ENCODE results near the gene RTF2.
"Not testable (repeated sequence)": the region's sequence is repeated elsewhere in the genome, so short reads cannot be mapped to it uniquely, and the experiment has no call there.

RTF2 gene

DNA sequence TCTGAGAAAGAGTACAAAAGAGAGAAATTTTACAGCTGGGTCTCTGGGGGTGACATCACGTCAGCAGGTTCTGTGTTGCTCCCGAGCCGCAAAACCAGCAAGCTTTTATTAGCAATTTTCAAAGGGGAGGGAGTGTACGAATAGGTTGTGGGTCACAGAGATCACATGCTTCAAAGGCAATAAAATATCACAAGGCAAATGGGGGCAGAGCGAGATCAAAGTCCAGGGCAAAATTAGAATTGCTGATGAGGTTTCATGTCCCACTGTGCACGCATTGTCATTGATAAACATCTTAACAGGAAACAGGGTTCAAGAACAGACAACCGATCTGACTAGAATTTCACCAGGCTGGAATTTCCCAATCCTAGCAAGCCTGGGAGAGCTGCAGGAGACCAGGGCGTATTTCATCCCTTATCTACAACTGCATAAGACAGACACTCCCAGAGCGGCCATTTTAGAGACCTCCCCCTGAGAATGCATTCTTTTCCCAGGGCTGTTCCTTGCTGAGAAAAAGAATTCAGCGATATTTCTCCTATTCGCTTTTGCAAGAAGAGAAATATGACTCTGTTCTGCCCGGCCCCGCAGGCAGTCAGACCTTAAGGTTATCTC is 52.4 kb downstream of the RTF2 start:
- H3K4me3 ChIP-seq (ENCODE audit: low read length); H3K27me3 ChIP-seq (ENCODE audit: control insufficient read depth, insufficient read depth, low read length); H3K9ac ChIP-seq (ENCODE audit: low read length); H3K4me1 ChIP-seq (ENCODE audit: control insufficient read depth, low read depth, low read length); H3K27ac ChIP-seq (ENCODE audit: low read length): not testable (repeated sequence)
- Histone ChIP-seq H3K36me3 (ENCODE audit: control insufficient read depth, low read depth, low read length) (peaks cover 24% of the 10 kb centered on the region), H3K9me3 (ENCODE audit: control insufficient read depth, low read depth, low read length) (peaks cover 11% of the 10 kb centered on the region)

DNA sequence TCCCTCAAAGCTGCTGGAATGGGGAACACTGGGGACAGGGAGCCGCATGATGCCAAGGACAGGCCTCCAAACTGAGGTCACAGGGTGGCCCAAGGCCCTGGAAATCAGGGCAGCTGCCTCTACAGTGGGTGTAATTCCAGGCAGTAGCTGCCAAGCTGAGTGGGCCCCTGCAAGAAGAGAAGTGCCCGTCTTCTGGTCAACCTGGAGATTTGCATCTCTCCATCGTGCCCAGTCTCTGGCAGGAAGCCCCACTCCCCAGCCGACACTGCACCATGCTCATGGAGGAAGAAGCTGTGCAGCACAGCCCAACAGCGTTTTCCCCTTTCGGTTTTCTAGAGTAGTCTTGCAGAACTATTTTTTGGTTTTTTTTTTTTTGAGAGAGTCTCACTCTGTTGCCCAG is 53.9 kb downstream of the RTF2 start:
- no peak overlapping the region for H3K27ac ChIP-seq (ENCODE audit: low read length)
- peaks cover 20% of the 10 kb centered on the region for H3K36me3 ChIP-seq (ENCODE audit: control insufficient read depth, low read depth, low read length)
- H3K9me3 ChIP-seq (ENCODE audit: control insufficient read depth, low read depth, low read length), result peaks cover 11% of the 10 kb centered on the region
- H3K9ac ChIP-seq (ENCODE audit: low read length), result no peak overlapping the region
- no peaks in the 10 kb centered on the region for H3K4me1 ChIP-seq (ENCODE audit: control insufficient read depth, low read depth, low read length)
- no peak overlapping the region for H3K4me3 ChIP-seq (ENCODE audit: low read length)
- no peaks in the 10 kb centered on the region for H3K27me3 ChIP-seq (ENCODE audit: control insufficient read depth, insufficient read depth, low read length)

DNA sequence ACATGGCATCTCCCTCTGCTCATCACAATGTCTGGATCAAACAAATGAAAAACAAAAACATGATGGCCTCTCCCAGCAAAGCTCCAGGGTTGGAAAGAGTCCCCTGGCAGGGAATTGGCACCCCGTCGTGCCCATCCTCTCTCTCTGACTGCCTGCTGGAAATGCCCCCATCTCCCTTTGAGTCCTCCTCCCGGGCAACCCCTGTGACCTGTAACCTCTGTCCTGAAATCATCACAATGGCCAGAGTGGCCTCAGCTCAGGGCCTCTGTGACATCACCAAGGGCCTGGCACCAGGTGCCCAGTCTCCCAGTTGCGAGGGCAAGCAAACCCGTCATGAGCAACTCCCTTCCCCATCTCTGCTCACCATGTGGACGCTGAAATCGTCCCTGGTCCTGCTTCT is 56.0 kb downstream of the RTF2 start, which contains the start of gene FAM209A:
TSS of gene FAM209A (plus strand) at position 301 of the 400 bp plus-strand sequence. CDS start at position 366, 65 bp downstream.
- peaks cover 11% of the 10 kb centered on the region for H3K9me3 ChIP-seq (ENCODE audit: control insufficient read depth, low read depth, low read length)
- not testable (repeated sequence) for H3K27me3 ChIP-seq (ENCODE audit: control insufficient read depth, insufficient read depth, low read length); H3K27ac ChIP-seq (ENCODE audit: low read length); H3K4me1 ChIP-seq (ENCODE audit: control insufficient read depth, low read depth, low read length); H3K9ac ChIP-seq (ENCODE audit: low read length); H3K36me3 ChIP-seq (ENCODE audit: control insufficient read depth, low read depth, low read length); H3K4me3 ChIP-seq (ENCODE audit: low read length)

DNA sequence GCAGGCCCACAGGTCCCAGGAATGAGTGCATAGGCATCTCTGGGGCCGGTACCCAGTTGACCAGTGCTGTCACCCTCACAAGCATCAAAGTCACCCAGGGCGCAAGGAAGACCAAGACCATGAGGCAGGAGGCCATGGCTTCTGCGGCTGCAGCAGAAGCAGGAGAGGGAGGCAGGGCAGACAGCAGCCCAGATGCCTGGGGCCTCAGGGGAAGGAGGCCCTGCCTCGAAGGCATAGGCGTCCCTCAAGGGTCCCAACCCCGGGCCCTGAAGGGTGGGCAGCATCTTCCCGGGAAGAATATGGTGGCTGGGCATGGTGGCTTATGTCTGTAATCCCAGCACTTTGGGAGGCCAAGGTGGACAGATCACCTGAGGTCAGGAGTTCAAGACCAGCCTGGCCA is 59.1 kb downstream of the RTF2 start:
- no peaks in the 10 kb centered on the region for H3K4me1 ChIP-seq (ENCODE audit: control insufficient read depth, low read depth, low read length)
- H3K27ac ChIP-seq (ENCODE audit: low read length), result no peak overlapping the region
- no peak overlapping the region for H3K4me3 ChIP-seq (ENCODE audit: low read length)
- no peaks in the 10 kb centered on the region for H3K36me3 ChIP-seq (ENCODE audit: control insufficient read depth, low read depth, low read length)
- no peaks in the 10 kb centered on the region for H3K27me3 ChIP-seq (ENCODE audit: control insufficient read depth, insufficient read depth, low read length)
- H3K9me3 ChIP-seq (ENCODE audit: control insufficient read depth, low read depth, low read length), result no peaks in the 10 kb centered on the region
- no peak overlapping the region for H3K9ac ChIP-seq (ENCODE audit: low read length)

DNA sequence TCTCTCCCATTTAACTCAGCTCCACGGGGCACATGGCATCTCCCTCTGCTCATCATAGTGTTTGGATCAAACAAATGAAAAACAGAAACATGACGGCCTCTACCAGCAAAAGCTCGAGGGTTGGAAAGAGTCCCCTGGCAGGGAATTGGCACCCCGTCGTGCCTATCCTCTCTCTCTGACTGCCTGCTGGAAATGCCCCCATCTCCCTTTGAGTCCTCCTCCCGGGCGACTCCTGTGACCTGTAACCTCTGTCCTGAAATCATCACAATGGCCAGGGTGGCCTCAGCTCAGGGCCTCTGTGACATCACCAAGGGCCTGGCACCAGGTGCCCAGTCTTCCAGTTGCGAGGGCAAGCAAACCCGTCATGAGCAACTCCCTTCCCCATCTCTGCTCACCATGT is 64.5 kb downstream of the RTF2 start, which contains the start of gene FAM209B:
TSS of gene FAM209B (plus strand) at position 301 of the 400 bp plus-strand sequence. CDS start at position 397, 96 bp downstream.
- not testable (repeated sequence) for H3K9ac ChIP-seq (ENCODE audit: low read length); H3K9me3 ChIP-seq (ENCODE audit: control insufficient read depth, low read depth, low read length); H3K4me1 ChIP-seq (ENCODE audit: control insufficient read depth, low read depth, low read length); H3K27ac ChIP-seq (ENCODE audit: low read length); H3K4me3 ChIP-seq (ENCODE audit: low read length); H3K27me3 ChIP-seq (ENCODE audit: control insufficient read depth, insufficient read depth, low read length); H3K36me3 ChIP-seq (ENCODE audit: control insufficient read depth, low read depth, low read length)

DNA sequence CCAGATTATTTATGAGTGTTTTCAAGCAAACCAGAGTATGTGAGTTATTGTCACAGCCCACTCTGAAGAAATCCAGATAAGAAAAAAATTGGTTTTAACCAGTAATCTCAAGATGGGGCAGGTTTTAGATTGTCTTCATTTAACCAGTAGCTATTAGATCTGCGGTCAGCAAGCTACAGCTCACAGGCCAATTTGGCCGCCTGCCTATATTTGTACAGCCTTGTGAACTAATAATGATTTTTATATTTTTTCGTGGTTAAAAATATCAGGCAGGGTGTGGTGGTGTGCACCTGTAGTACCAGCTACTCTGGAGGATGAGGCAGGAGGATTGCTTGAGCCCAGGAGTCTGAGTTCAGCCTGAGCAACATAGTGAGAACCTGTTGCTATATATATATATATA is 69.6 kb downstream of the RTF2 start:
- Histone ChIP-seq H3K4me1 (ENCODE audit: control insufficient read depth, low read depth, low read length) (no peaks in the 10 kb centered on the region), H3K36me3 (ENCODE audit: control insufficient read depth, low read depth, low read length) (no peaks in the 10 kb centered on the region), H3K27ac (ENCODE audit: low read length) (no peak overlapping the region), H3K9ac (ENCODE audit: low read length) (no peak overlapping the region), H3K27me3 (ENCODE audit: control insufficient read depth, insufficient read depth, low read length) (no peaks in the 10 kb centered on the region), H3K4me3 (ENCODE audit: low read length) (no peak overlapping the region), H3K9me3 (ENCODE audit: control insufficient read depth, low read depth, low read length) (no peaks in the 10 kb centered on the region)

DNA sequence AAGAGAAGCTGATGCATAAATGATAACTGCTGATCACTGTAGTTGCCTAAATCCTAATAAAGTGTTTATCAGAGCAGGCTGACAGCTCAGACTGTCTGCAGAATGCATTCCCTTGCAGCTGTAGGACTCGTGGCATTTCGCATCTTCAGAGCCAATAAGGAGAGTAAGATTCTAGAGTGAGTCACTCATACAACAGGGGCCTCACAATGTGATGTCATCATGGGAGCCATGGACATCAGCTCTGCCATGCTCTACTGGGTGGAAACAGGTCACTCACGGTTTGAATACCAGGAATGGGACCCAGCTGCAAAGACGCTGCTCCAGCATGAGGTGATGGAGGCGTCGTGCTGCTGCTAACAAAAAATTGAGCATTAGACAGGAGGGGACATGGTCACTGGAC is 72.0 kb downstream of the RTF2 start:
- Histone ChIP-seq H3K9me3 (ENCODE audit: control insufficient read depth, low read depth, low read length) (no peaks in the 10 kb centered on the region), H3K4me3 (ENCODE audit: low read length) (no peak overlapping the region), H3K36me3 (ENCODE audit: control insufficient read depth, low read depth, low read length) (no peaks in the 10 kb centered on the region), H3K27me3 (ENCODE audit: control insufficient read depth, insufficient read depth, low read length) (no peaks in the 10 kb centered on the region), H3K27ac (ENCODE audit: low read length) (no peak overlapping the region), H3K4me1 (ENCODE audit: control insufficient read depth, low read depth, low read length) (no peaks in the 10 kb centered on the region), H3K9ac (ENCODE audit: low read length) (no peak overlapping the region)

DNA sequence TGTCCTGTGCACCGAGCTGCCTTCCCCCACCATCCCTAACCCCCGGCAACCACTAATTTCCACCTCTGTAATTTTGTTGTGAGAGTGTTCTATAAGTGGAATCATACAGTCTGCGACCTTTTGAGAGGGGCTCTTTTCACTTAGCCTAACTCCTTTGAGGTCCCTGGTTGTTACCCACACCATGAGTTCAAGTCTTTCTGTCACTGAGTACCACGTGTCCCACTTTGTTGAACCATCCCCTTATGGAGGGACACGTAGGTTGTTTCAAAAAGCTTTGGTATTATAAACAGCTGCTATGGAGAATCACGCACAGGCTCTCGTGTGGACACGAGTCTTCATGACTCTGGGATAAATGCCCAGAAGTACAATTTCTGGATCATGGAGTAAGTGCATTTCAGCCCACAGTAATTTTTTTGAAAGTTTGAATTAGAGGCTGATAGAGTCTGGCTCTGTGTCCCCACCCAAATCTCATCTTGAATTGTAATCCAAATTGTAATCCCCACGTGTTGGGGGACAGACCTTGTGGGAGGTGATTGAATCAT is 74.1 kb downstream of the RTF2 start:
- no peaks in the 10 kb centered on the region for H3K9me3 ChIP-seq (ENCODE audit: control insufficient read depth, low read depth, low read length)
- no peaks in the 10 kb centered on the region for H3K36me3 ChIP-seq (ENCODE audit: control insufficient read depth, low read depth, low read length)
- H3K27me3 ChIP-seq (ENCODE audit: control insufficient read depth, insufficient read depth, low read length), result no peaks in the 10 kb centered on the region
- no peak overlapping the region for H3K9ac ChIP-seq (ENCODE audit: low read length)
- H3K4me1 ChIP-seq (ENCODE audit: control insufficient read depth, low read depth, low read length), result no peaks in the 10 kb centered on the region
- H3K27ac ChIP-seq (ENCODE audit: low read length), result no peak overlapping the region
- no peak overlapping the region for H3K4me3 ChIP-seq (ENCODE audit: low read length)

DNA sequence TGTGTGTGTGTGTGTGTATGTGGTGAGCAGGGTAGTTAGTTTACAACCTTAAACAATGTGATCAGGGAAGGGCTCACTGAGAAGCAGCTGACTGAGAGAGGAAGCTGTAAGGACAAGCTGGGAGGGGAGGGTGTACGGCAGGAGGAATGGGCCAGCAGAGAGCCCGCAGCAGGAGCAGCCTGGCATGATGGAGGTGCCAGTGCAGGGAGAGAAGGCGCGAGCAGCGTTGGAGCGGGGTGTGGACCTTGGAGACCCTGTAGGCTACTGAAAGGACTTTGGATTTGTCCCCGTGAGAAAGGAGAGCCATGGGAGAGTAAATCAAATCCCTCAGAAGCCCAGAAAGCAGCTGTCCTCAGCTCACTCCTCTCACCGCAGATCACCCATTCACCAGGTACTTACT is 83.1 kb downstream of the RTF2 start:
- Histone ChIP-seq H3K4me1 (ENCODE audit: control insufficient read depth, low read depth, low read length) (no peaks in the 10 kb centered on the region), H3K27ac (ENCODE audit: low read length) (no peak overlapping the region), H3K27me3 (ENCODE audit: control insufficient read depth, insufficient read depth, low read length) (no peaks in the 10 kb centered on the region), H3K36me3 (ENCODE audit: control insufficient read depth, low read depth, low read length) (no peaks in the 10 kb centered on the region), H3K9me3 (ENCODE audit: control insufficient read depth, low read depth, low read length) (no peaks in the 10 kb centered on the region), H3K9ac (ENCODE audit: low read length) (no peak overlapping the region), H3K4me3 (ENCODE audit: low read length) (no peak overlapping the region)

DNA sequence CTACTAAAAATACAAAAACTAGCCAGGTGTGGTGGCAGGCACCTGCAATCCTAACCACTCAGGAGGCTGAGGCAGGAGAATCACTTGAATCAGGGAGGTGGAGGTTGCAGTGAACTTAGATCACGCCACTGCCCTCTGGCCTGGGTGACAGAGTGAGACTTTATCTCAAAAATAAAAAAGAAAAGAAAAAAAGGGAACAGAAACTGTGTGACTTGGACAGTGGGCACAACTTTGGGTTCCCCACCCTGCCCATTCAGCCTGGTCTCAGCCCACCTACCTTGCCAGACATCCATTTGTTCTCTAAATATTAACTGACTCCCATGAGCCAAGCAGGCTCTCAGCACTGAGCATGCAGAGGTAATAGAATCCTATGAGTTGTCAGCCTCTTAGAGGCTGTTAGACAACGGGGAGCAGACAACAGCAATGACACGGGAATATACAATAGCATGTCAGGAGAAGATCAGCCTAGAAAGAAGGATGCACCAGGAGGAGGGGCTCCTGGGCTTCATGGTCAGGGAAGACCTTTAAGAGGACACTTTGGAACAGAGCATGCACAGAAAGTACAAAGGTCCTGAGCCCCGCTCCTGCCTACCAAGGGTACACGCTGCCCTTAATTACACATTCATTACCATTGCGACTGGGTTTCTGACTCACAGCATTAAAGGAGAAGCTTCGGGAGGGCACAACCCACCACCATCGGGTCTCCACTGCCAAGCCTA is 84.6 kb downstream of the RTF2 start:
- H3K9ac ChIP-seq (ENCODE audit: low read length), result no peak overlapping the region
- no peaks in the 10 kb centered on the region for H3K27me3 ChIP-seq (ENCODE audit: control insufficient read depth, insufficient read depth, low read length)
- H3K9me3 ChIP-seq (ENCODE audit: control insufficient read depth, low read depth, low read length), result no peaks in the 10 kb centered on the region
- H3K36me3 ChIP-seq (ENCODE audit: control insufficient read depth, low read depth, low read length), result no peaks in the 10 kb centered on the region
- no peaks in the 10 kb centered on the region for H3K4me1 ChIP-seq (ENCODE audit: control insufficient read depth, low read depth, low read length)
- H3K4me3 ChIP-seq (ENCODE audit: low read length), result no peak overlapping the region
- no peak overlapping the region for H3K27ac ChIP-seq (ENCODE audit: low read length)

DNA sequence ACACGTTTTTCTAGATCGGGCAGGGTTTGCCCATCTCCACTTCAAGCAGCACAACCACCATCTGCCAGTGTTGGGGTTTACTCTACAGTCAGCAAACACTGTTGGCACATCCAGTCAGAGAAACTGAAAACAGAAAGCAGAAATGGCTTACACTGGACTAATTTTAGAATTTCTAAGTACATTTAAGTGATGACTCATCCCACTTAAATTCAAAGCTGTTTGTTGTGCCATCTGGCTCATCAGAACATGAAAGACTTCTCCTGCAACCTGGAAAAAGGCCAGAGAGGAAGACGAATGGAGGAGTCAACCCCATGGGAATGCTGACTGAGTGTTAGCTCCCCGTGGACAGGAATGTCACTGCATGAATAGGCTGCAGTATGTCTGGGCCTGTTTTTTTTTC is 86.4 kb downstream of the RTF2 start:
- Histone ChIP-seq H3K4me3 (ENCODE audit: low read length) (no peak overlapping the region), H3K9ac (ENCODE audit: low read length) (no peak overlapping the region), H3K27ac (ENCODE audit: low read length) (no peak overlapping the region), H3K4me1 (ENCODE audit: control insufficient read depth, low read depth, low read length) (no peaks in the 10 kb centered on the region), H3K9me3 (ENCODE audit: control insufficient read depth, low read depth, low read length) (no peaks in the 10 kb centered on the region), H3K27me3 (ENCODE audit: control insufficient read depth, insufficient read depth, low read length) (no peaks in the 10 kb centered on the region), H3K36me3 (ENCODE audit: control insufficient read depth, low read depth, low read length) (no peaks in the 10 kb centered on the region)

DNA sequence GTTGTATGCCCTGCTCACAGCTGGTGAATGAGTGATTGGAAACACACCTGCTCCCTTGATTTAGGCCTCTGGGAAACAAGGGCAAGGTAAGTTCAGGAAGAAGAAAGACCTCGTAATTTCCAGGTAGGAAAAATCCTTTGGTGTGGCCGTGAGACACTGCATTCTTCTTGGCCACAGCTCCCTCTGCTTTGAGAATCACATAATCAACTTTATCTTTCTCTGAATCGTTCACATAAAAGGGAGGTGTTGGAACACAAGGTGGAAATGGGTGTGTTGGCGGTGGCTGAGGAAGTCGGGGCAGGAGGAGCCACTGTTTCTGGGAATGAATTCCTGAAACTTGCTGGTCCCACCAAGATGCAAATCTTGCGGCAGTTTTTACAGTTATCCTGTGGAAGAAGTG is 90.5 kb downstream of the RTF2 start:
- Histone ChIP-seq H3K27ac (ENCODE audit: low read length) (no peak overlapping the region), H3K36me3 (ENCODE audit: control insufficient read depth, low read depth, low read length) (no peaks in the 10 kb centered on the region), H3K9me3 (ENCODE audit: control insufficient read depth, low read depth, low read length) (no peaks in the 10 kb centered on the region), H3K4me1 (ENCODE audit: control insufficient read depth, low read depth, low read length) (no peaks in the 10 kb centered on the region), H3K27me3 (ENCODE audit: control insufficient read depth, insufficient read depth, low read length) (no peaks in the 10 kb centered on the region), H3K4me3 (ENCODE audit: low read length) (no peak overlapping the region), H3K9ac (ENCODE audit: low read length) (no peak overlapping the region)

All from iPS-18a (cell line).